T-helper 9 cell (primary cell): Measurements from ENCODE around the gene FTSJ1.
"Not testable (repeated sequence)": the region's sequence is repeated elsewhere in the genome, so short reads cannot be mapped to it uniquely, and the experiment has no call there.

ENCODE experiments used
- DNase-seq: peaks from one replicate; pipeline ENCODE4 v3.0.0-alpha.2; 2020
- total RNA-seq, 2 donors: gene quantifications; one replicate each; lab custom pipeline; 2026; lab: John Stamatoyannopoulos, UW

Gene FTSJ1, protein sequence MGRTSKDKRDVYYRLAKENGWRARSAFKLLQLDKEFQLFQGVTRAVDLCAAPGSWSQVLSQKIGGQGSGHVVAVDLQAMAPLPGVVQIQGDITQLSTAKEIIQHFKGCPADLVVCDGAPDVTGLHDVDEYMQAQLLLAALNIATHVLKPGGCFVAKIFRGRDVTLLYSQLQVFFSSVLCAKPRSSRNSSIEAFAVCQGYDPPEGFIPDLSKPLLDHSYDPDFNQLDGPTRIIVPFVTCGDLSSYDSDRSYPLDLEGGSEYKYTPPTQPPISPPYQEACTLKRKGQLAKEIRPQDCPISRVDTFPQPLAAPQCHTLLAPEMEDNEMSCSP
- total RNA-seq, result 51.6 to 74.5 reads per million in 2 donors

GRCh38 chrX:48475774-48476577 is at the start of gene FTSJ1:
FTSJ1 (plus strand) TSS chrX:48476199; CDS start chrX:48478048, 1,849 bp downstream.
- peak; percentile 73 for DNase-seq

- DNase-seq, result not testable (repeated sequence)
These were observed 48.8 kb upstream of the FTSJ1 start for GRCh38 chrX:48427027-48427716.

- DNase-seq, result not testable (repeated sequence)
These were observed 46.4 kb upstream of the FTSJ1 start for GRCh38 chrX:48429606-48430005.

DNA sequence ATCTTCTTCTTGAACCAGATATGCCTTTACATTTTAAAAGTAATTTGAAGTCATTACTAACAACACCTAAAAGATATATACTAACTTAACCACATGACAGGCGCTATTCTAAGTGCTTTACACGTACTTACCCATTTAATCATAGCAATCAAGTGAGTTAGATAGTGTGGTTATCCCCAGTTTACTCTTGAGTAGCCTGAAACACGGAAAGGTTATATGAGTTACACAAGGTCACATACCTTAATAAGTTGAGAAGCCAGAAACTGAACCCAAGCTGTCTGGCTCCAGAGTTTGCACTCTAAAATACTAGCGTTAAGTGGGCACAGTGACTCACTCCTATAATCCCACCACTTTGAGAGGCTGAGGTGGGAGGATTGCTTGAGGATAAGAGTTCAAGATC is 45.8 kb upstream of the FTSJ1 start:
- DNase-seq, result not testable (repeated sequence)

DNA sequence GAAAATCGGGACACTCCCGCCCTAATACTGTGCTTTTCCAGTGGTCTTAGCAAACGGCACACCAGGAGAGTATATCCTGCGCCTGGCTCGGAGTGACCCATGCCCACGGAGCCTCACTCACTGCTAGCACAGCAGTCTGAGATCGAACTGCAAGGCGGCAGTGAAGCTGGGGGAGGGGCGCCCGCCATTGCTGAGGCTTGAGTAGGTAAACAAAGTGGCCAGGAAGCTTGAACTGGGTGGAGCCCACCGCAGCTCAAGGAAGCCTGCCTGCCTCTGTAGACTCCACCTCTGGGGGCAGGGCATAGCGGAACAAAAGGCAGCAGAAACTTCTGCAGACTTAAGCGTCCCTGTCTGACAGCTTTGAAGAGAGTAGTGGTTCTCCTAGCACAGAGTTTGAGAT is 42.3 kb upstream of the FTSJ1 start:
- not testable (repeated sequence) for DNase-seq

DNA sequence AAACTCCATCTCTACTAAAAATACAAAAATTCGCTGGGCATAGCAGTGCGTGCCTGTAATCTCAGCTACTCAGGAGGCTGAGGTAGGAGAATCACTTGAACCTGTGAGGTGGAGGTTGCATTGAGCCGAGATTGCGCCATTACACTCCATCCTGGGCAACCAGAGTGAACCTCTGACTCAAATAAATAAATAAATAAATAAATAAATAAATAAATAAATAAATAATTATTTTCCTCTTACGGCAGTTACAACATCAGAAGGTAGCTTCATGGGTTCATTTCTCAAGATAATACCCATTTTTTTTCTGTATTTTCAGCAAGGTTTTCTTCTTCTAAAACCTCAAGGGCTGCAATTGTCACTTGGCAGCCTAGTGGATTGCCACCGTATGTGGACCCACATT is 28.8 kb upstream of the FTSJ1 start:
- DNase-seq, result not testable (repeated sequence)

- no peak for DNase-seq
These were observed 25.9 kb upstream of the FTSJ1 start for GRCh38 chrX:48450076-48450475.

DNA sequence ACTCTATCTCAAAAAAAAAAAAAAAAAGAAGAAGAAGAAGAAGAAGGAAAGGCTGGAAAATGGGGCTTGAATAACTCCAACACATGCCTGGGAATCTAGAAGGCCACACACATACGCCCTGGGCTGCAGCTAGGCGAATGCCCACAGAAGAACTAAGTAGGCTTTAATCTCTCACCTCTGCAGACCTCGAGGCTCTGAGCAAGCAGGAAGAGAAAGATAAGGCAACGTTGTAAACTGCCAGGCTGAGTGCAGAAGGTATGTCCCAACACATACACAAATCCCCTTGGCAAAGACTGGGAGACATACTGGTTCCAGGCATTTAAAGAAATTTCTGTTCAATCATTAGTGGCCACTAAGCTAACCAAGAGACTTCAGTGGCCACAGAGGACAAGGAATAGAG is 24.3 kb upstream of the FTSJ1 start:
- no peak for DNase-seq

DNA sequence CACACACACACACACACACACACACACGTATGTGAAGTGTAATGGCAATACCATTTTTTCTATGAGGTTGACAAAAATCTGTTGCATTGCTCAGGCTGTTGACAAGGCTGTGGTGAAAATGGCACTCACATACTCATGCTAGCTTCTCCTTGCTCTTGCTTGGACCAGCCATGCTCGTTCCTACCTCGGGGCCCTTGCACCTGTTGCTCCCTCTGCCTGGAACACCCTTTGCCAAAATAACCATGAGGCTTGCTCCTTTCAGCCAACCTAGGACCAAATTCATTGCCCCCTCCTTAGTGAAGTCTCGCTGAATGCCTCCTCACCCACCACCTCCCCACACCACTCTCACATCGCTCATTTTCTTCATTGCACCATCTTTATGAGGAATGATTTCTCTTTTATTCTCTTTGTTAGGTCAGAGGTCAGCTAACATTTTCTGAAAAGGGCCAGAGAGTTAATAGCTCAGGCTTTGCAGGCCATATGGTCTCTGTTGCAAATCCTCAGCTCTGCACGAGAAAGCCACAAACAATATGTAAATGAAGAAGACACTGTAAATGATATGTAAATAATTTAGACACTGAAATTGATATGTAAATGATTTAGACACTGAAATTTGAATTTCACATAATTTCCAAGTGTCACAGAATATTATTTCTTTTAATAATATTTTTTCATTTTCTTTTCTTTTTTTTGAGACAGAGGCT is 19.2 kb upstream of the FTSJ1 start:
- no peak for DNase-seq

DNA sequence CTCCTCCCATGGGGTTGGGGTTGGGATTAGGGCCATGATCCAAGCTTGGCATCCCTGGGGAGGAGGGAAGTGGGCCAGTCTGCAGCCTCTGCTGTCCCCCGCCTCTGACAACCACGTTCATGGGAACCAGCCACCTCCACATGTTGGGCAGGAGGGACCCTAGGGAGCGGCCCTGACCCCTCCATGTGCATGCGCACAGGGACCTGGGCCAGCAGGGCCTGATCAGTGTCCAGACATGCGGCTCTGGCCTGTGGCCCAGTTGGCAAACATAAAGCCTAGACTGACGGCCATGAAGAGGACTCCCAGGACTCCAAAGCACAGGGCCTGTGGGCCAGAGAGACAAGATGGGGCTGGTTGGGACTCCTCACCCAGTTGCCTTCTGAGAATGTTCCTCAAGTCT is 17.3 kb upstream of the FTSJ1 start:
- no peak for DNase-seq

DNA sequence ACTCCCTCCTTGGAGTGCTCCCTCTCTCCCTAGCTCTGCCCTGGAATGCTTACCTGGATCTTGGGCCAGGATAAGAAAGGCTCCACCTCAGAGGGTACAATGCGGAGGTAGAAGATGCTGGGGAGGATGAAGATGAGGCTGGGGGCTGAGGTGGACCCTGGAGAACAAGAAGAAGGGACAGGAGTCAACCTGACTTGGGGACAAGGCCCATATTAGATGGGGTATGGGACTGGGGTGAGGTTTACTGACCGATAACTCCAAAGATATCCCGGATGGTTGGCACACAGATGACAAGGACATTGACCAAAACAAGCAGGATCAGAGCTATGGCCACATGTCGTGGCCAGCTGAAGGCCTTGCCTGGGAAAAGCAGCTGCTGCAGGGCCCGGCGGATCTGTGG is 16.5 kb upstream of the FTSJ1 start:
- DNase-seq, result no peak

DNA sequence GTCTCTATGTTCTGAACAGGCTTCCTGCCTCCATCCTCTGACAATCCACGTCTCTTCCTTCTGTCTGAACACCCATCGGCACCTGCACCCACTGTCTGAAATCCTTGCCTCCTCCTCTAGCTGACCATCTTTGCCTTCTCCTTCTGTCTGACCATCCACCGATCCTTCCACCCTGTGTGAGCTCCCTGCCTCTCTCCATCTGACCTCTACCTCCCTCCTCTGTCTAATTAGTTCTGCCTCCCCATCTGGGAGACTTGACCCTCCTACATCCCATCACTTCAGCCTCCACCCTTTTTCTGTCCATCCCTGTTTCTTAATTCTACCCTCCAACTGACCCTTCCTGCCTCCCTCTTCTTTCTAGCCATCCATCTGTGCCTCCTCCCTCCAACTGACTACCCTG is 16.0 kb upstream of the FTSJ1 start:
- no peak for DNase-seq

GRCh38 chrX:48460606-48461005 is 15.4 kb upstream of the FTSJ1 start:
- no peak for DNase-seq

GRCh38 chrX:48461830-48462229 is 14.2 kb upstream of the FTSJ1 start:
- DNase-seq, result no peak

DNA sequence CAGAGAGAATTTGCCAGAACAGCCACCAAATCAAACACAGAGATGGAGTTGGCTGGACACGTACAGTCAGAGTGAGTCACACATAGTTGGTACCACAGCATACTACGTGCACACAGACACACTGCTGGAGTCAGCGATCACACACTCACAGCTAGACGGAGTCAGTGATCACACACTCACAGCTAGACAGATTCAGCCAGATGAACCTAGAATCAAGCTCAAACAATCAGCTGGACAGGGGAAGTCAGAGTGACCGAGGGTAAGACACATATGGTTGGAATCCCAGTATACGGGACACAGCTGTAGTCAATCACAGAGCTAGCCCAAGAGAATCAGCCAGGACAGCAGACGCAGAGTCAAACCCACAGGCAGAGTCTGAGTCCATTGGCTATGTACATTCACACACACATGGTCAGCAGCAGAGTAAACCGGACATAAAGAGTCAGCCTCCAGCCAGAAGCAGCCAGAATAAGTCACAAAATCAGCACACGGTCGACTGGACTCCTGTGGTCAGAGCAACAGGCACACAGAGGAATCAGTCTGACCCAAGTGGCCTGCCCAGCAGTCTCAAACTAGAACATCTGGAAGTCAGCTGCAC is 10.6 kb upstream of the FTSJ1 start:
- DNase-seq, result no peak

DNA sequence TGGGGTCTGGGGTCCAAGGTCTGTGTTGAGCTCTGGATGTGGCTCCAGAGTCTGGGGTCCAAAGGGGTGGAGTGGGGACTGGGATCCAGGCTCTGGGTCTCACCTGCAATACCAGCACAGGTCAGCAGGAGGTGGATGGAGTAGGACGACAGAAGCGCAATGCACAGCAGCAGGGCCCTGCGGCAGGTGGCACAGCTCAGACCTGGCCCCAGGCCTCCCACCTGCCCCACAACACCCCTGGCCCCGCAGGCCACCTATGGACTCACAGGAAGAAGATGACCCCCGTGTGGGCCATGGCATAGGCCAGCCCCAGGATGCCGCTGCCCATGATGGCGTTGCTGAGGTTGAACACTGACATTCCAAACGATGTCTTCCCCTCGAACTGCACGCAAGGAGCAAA is 9.3 kb upstream of the FTSJ1 start:
- DNase-seq, result no peak

GRCh38 chrX:48467281-48467761 is 8.7 kb upstream of the FTSJ1 start:
- no peak for DNase-seq

DNA sequence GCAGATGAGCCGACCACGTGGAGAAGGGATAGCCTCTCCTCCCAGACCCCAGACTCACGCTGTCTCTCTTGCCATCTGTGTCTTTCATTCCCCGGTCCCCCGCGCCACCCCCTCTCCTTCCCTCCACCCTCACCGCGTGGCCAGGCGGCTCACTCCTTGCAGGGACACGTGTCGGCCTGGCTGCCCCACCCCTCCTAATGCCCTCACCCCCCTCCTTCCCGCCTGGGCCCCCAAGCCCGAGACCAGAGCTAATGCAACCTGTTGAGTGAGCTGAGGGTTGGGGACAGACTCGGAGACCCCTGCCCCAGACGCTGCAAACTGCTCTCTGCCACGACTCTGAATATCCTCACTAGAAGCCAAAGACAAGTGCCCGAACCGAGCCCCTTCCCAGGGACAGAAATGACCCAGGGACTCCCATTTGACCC is 7.7 kb upstream of the FTSJ1 start:
- peak; percentile 16 for DNase-seq

- no peak for DNase-seq
These were observed 7.0 kb upstream of the FTSJ1 start for GRCh38 chrX:48468693-48469691.

GRCh38 chrX:48470110-48470832 is 5.7 kb upstream of the FTSJ1 start, which contains the start of gene SLC38A5:
SLC38A5 (minus strand) TSS chrX:48470260; CDS start chrX:48467924, 2,336 bp downstream.
- DNase-seq, result no peak
